Mesothelial cell of epicardium (in vitro differentiated cells): Measurements from ENCODE around the gene PDS5B. TPM values are rescaled to one million over a fixed set of nuclear protein-coding genes. Genes with fewer than 3 reads are reported as not detected.

Experiments
- DNase-seq, 2 experiments: peaks; one replicate each; pipeline ENCODE4 v3.0.0; 2021; ENCODE audit warnings: low spot score in 2 of 2; ENCODE audit not compliant: unreplicated experiment in 2 of 2
- H3K27ac Mint-ChIP-seq: 2 replicates; pipeline ENCODE4 v1.8.0; 2021; ENCODE audit warnings: mixed read lengths
- H3K27me3 Mint-ChIP-seq: 2 replicates; pipeline ENCODE4 v1.8.0; 2021; ENCODE audit warnings: low read depth, mixed read lengths
- H3K36me3 Mint-ChIP-seq: 2 replicates; pipeline ENCODE4 v1.8.0; 2021; ENCODE audit warnings: mixed read lengths
- H3K4me1 Mint-ChIP-seq: 2 replicates; pipeline ENCODE4 v1.8.0; 2021; ENCODE audit warnings: mixed read lengths
- H3K4me3 Mint-ChIP-seq: 2 replicates; pipeline ENCODE4 v1.8.0; 2021; ENCODE audit warnings: mild to moderate bottlenecking, moderate library complexity, mixed read lengths
- H3K9me3 Mint-ChIP-seq: 2 replicates; pipeline ENCODE4 v1.8.0; 2021; ENCODE audit warnings: mixed read lengths
- CTCF ChIP-seq: fragments of 200-600 bp; sonication (generic); IDR thresholded peaks from one replicate; pipeline ENCODE4 v1.5.0; 2021; ENCODE audit warnings: antibody characterized with exemption; ENCODE audit not compliant: unreplicated experiment
- total RNA-seq: library from RNA; stranded (reverse); gene quantifications from 3 replicates; pipeline ENCODE4 v1.2.1, GENCODE V29; 2021

Gene PDS5B
- total RNA-seq, 1 donor from 2014 or later = 64.9 TPM

- Mint-ChIP-seq H3K4me1 (peaks cover 18% of the 10 kb centered on the region), H3K4me3 (no peak overlapping the region), H3K27ac (peak overlapping the region; percentile 86), H3K9me3 (peaks cover 19% of the 10 kb centered on the region), H3K27me3 (no peaks in the 10 kb centered on the region), H3K36me3 (peaks cover 30% of the 10 kb centered on the region)
- no peak for TF ChIP-seq CTCF
- no peak for DNase-seq
These were observed 74.0 kb downstream of the PDS5B start for GRCh38 chr13:32660227-32660626.

- peaks cover 22% of the 10 kb centered on the region for H3K36me3 Mint-ChIP-seq
- H3K27ac Mint-ChIP-seq = peak overlapping the region; percentile 39
- no peak overlapping the region for H3K4me3 Mint-ChIP-seq
- peaks cover 9% of the 10 kb centered on the region for H3K9me3 Mint-ChIP-seq
- DNase-seq = no peak
- no peak for TF ChIP-seq CTCF
- no peaks in the 10 kb centered on the region for H3K27me3 Mint-ChIP-seq
- H3K4me1 Mint-ChIP-seq = peaks cover 18% of the 10 kb centered on the region
These were observed 75.4 kb downstream of the PDS5B start for GRCh38 chr13:32661685-32662084.

GRCh38 chr13:32663660-32664059 lies 77.4 kb downstream of the PDS5B start:
- no peak for TF ChIP-seq CTCF
- no peaks in the 10 kb centered on the region for H3K27me3 Mint-ChIP-seq
- H3K4me3 Mint-ChIP-seq = no peak overlapping the region
- peaks cover 16% of the 10 kb centered on the region for H3K4me1 Mint-ChIP-seq
- H3K36me3 Mint-ChIP-seq = peaks cover 13% of the 10 kb centered on the region
- no peak for DNase-seq
- H3K27ac Mint-ChIP-seq = no peak overlapping the region
- H3K9me3 Mint-ChIP-seq = no peaks in the 10 kb centered on the region

- no peaks in the 10 kb centered on the region for H3K9me3 Mint-ChIP-seq
- peaks cover 15% of the 10 kb centered on the region for H3K36me3 Mint-ChIP-seq
- no peak overlapping the region for H3K4me3 Mint-ChIP-seq
- no peak for DNase-seq
- no peak overlapping the region for H3K27ac Mint-ChIP-seq
- H3K4me1 Mint-ChIP-seq = no peaks in the 10 kb centered on the region
- no peak for TF ChIP-seq CTCF
- H3K27me3 Mint-ChIP-seq = no peaks in the 10 kb centered on the region
These were observed 80.8 kb downstream of the PDS5B start for GRCh38 chr13:32666990-32667571.

- peak; percentile 78 for TF ChIP-seq CTCF
- no peak for DNase-seq
- H3K27me3 Mint-ChIP-seq = no peaks in the 10 kb centered on the region
These were observed 82.9 kb downstream of the PDS5B start for GRCh38 chr13:32669030-32669646.

More at GRCh38 chr13:32669030-32669646, 82.9 kb downstream of the PDS5B start:
- H3K27ac Mint-ChIP-seq = no peak overlapping the region
- H3K9me3 Mint-ChIP-seq = no peaks in the 10 kb centered on the region
- H3K4me1 Mint-ChIP-seq = no peaks in the 10 kb centered on the region
- H3K36me3 Mint-ChIP-seq = peaks cover 25% of the 10 kb centered on the region
- no peak overlapping the region for H3K4me3 Mint-ChIP-seq
